ENCODE data around the gene CLDND2. TPM values are rescaled to one million over a fixed set of nuclear protein-coding genes. Genes with fewer than 3 reads are reported as not detected.

Gene CLDND2
- total RNA-seq, 1 donor from 2014 or later: 5.1 TPM

GRCh38 chr19:51386882-51387520, 18.2 kb upstream of the CLDND2 start:
- intact Hi-C loops (cut with micrococcal nuclease): no loop called here

GRCh38 chr19:51382004-51382403, 13.2 kb upstream of the CLDND2 start:
- intact Hi-C loops (cut with micrococcal nuclease): no loop called here

- intact Hi-C loops (cut with micrococcal nuclease): no loop called here
These were observed 11.6 kb upstream of the CLDND2 start for GRCh38 chr19:51380379-51380778.

- intact Hi-C loops (cut with micrococcal nuclease): no loop called here
These were observed 8.6 kb upstream of the CLDND2 start for GRCh38 chr19:51377422-51377821.

GRCh38 chr19:51375504-51376221, 6.9 kb upstream of the CLDND2 start:
- intact Hi-C loops (cut with micrococcal nuclease): no loop called here

GRCh38 chr19:51372649-51373504, 4.1 kb upstream of the CLDND2 start, which contains the start of gene NKG7:
TSS of gene NKG7 (minus strand) at chr19:51372654. CDS start at chr19:51372535, 119 bp downstream.
- intact Hi-C loops (cut with micrococcal nuclease): no loop called here

- intact Hi-C loops (cut with micrococcal nuclease): no loop called here
These were observed 3.3 kb upstream of the CLDND2 start for GRCh38 chr19:51372021-51372648.

- intact Hi-C loops (cut with micrococcal nuclease): no loop called here
These were observed 2.4 kb upstream of the CLDND2 start for GRCh38 chr19:51371186-51371690.

GRCh38 chr19:51370230-51370629, 1.4 kb upstream of the CLDND2 start:
- intact Hi-C loops (cut with micrococcal nuclease): no loop called here

GRCh38 chr19:51367565-51368365, 1.0 kb downstream of the CLDND2 start:
- intact Hi-C loops (cut with micrococcal nuclease): loop anchor here (1.0 to 2.0 kb wide), 4 partner anchors 12 to 73 kb away; no protein-coding TSS in a partner anchor

- intact Hi-C loops (cut with micrococcal nuclease): loop anchor here (1.0 to 2.0 kb wide), 4 partner anchors 12 to 74 kb away; no protein-coding TSS in a partner anchor
These were observed 1.6 kb downstream of the CLDND2 start for GRCh38 chr19:51367255-51367564.

- intact Hi-C loops (cut with micrococcal nuclease): loop anchor here (1.0 to 2.0 kb wide), 4 partner anchors 11 to 74 kb away; no protein-coding TSS in a partner anchor
These were observed 2.2 kb downstream of the CLDND2 start for GRCh38 chr19:51366389-51367254.

- intact Hi-C loops (cut with micrococcal nuclease): loop anchor here (2.0 kb wide), 1 partner anchor 75 kb away; no protein-coding TSS in a partner anchor
These were observed 2.8 kb downstream of the CLDND2 start, which contains the start of gene ETFB for GRCh38 chr19:51365965-51366388. TSS of gene ETFB (minus strand) at chr19:51366388. CDS start at chr19:51366326, 62 bp downstream.

GRCh38 chr19:51365211-51365964, 3.4 kb downstream of the CLDND2 start:
- intact Hi-C loops (cut with micrococcal nuclease): no loop called here

- intact Hi-C loops (cut with micrococcal nuclease): no loop called here
These were observed 4.3 kb downstream of the CLDND2 start for GRCh38 chr19:51364200-51365106.

- intact Hi-C loops (cut with micrococcal nuclease): no loop called here
These were observed 7.6 kb downstream of the CLDND2 start for GRCh38 chr19:51361239-51361638.

- intact Hi-C loops (cut with micrococcal nuclease): no loop called here
These were observed 9.5 kb downstream of the CLDND2 start for GRCh38 chr19:51359294-51359693.

All from T-helper 2 cell treated with Interferon-gamma antibody and Interleukin-4, amounts not matched to agents 100 ng/mL and 5 ng/mL, for 36 hours (primary cell).